DND-41 (cell line): ENCODE data around the gene TGM4.

ENCODE experiments used
- ATAC-seq: fragments of 200-7000 bp; cut with Tn5 transposase; 3 replicates; pipeline ENCODE4 v1.9.1; 2021; ENCODE audit warnings: low read depth; ENCODE audit not compliant: insufficient read depth
- DNase-seq: peaks from one replicate; pipeline ENCODE4 v3.0.0-alpha.2; 2020
- H2AFZ ChIP-seq: 2 replicates; pipeline ENCODE4 v1.6.0; 2012; ENCODE audit warnings: low read depth, low read length
- H3K27ac ChIP-seq: 2 replicates; pipeline ENCODE4 v1.5.1; 2012; ENCODE audit warnings: low read length, inconsistent platforms
- H3K27me3 ChIP-seq: fragments of 200-600 bp; sonication (generic); 2 replicates; pipeline ENCODE4 v1.6.0; 2012; ENCODE audit warnings: low read length, mild to moderate bottlenecking, inconsistent platforms; ENCODE audit not compliant: insufficient read depth, poor library complexity
- H3K36me3 ChIP-seq: 2 replicates; pipeline ENCODE4 v1.5.1; 2012; ENCODE audit warnings: low read length, inconsistent platforms; ENCODE audit not compliant: insufficient read depth
- H3K4me1 ChIP-seq: 2 replicates; pipeline ENCODE4 v1.5.1; 2012; ENCODE audit warnings: mild to moderate bottlenecking, low read length; ENCODE audit not compliant: insufficient read depth
- H3K4me2 ChIP-seq: 2 replicates; pipeline ENCODE4 v1.6.0; 2012; ENCODE audit warnings: mild to moderate bottlenecking, moderate library complexity, low read length, inconsistent platforms; ENCODE audit not compliant: insufficient read depth
- H3K4me3 ChIP-seq, 2 experiments: fragments of 200-600 bp in 1 of 2; shearing (Covaris generic) in 1 of 2; 2 replicates each; pipeline ENCODE4 v1.5.1; 2012 to 2016; ENCODE audit warnings: inconsistent platforms in 2 of 2, low read length in 2 of 2, mild to moderate bottlenecking in 2 of 2, low read depth in 1 of 2, moderate library complexity in 1 of 2
- H3K79me2 ChIP-seq: 2 replicates; pipeline ENCODE4 v1.6.0; 2012; ENCODE audit warnings: low read length, inconsistent platforms; ENCODE audit not compliant: insufficient read depth
- H3K9ac ChIP-seq: 2 replicates; pipeline ENCODE4 v1.6.0; 2012; ENCODE audit warnings: low read depth, mild to moderate bottlenecking, inconsistent platforms, low read length, moderate library complexity
- H3K9me3 ChIP-seq: 2 replicates; pipeline ENCODE4 v1.5.1; 2012; ENCODE audit warnings: low read length, moderate library complexity, mild to moderate bottlenecking, inconsistent platforms; ENCODE audit not compliant: insufficient read depth, severe bottlenecking
- H4K20me1 ChIP-seq: 2 replicates; pipeline ENCODE4 v1.6.0; 2012; ENCODE audit warnings: low read length; ENCODE audit not compliant: insufficient read depth
- EZH2 ChIP-seq: IDR thresholded peaks from 3 replicates; pipeline ENCODE4 v1.6.1; 2012; ENCODE audit warnings: borderline replicate concordance, low read depth, mild to moderate bottlenecking, moderate library complexity, low read length, inconsistent platforms; ENCODE audit not compliant: severe bottlenecking
- TF ChIP-seq, protein P1 (sequence below): IDR thresholded peaks from 2 replicates; pipeline ENCODE4 v1.5.1; 2012; ENCODE audit warnings: borderline replicate concordance, low read length, moderate library complexity, mild to moderate bottlenecking; ENCODE audit not compliant: poor library complexity, severe bottlenecking; ENCODE audit errors: extremely low read depth

TGM4 gene

DNA sequence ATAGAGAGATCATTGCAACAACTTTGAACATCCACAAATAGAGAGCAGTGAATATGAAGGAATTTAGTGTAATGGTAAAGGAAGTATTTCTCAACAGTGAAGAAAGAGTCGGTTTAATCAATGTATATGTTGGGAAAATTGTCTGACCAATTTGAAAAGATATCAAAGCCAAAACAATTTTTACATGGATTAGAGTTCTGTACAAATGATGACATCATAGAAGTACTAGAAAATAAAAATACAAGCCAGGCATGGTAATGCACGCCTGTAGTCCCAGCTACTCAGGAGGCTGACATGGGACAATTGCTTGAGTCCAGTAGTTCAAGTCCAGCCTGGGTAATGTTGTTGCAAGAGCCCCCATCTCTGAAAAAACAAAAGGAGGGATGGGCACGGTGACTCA lies 38.7 kb upstream of the TGM4 start:
- Histone ChIP-seq H3K27me3 (no peaks in the 10 kb centered on the region), H3K36me3 (peaks cover 98% of the 10 kb centered on the region), H3K4me1 (no peaks in the 10 kb centered on the region), H3K4me2 (no peak overlapping the region), H3K9ac (no peak overlapping the region), H3K79me2 (peaks cover 2% of the 10 kb centered on the region; the same call in 1 of the 2 replicates), H3K27ac (no peak overlapping the region), H2AFZ (no peak overlapping the region), H3K9me3 (peaks cover 5% of the 10 kb centered on the region), H3K4me3 (no peak overlapping the region), H4K20me1 (no peaks in the 10 kb centered on the region)
- TF ChIP-seq, protein P1, sequence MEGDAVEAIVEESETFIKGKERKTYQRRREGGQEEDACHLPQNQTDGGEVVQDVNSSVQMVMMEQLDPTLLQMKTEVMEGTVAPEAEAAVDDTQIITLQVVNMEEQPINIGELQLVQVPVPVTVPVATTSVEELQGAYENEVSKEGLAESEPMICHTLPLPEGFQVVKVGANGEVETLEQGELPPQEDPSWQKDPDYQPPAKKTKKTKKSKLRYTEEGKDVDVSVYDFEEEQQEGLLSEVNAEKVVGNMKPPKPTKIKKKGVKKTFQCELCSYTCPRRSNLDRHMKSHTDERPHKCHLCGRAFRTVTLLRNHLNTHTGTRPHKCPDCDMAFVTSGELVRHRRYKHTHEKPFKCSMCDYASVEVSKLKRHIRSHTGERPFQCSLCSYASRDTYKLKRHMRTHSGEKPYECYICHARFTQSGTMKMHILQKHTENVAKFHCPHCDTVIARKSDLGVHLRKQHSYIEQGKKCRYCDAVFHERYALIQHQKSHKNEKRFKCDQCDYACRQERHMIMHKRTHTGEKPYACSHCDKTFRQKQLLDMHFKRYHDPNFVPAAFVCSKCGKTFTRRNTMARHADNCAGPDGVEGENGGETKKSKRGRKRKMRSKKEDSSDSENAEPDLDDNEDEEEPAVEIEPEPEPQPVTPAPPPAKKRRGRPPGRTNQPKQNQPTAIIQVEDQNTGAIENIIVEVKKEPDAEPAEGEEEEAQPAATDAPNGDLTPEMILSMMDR: no peak
- no peak for TF ChIP-seq EZH2
- DNase-seq: no peak
- ATAC-seq: no peak

DNA sequence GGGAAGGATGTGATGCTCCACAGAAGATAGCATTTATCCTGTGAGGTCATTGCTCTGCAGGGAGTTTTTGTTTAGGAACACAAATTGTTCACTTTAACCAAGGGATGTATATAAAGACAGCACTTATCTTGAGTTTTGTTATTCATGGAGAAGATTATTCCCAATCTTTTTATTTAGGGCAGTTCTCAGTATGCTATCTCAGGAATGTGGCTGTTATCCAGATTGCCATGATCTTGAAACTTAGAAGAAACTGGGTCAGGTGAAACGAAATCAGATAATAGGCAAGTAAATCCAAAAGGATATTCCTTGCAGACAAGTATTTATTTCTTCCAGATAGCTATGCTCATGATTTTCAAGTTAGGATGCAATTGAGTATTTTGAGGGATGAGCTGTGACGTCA lies 32.0 kb upstream of the TGM4 start:
- Histone ChIP-seq H3K27me3 (no peaks in the 10 kb centered on the region), H2AFZ (no peak overlapping the region), H3K4me2 (no peak overlapping the region), H3K9me3 (no peaks in the 10 kb centered on the region), H4K20me1 (no peaks in the 10 kb centered on the region), H3K4me1 (no peaks in the 10 kb centered on the region), H3K9ac (no peak overlapping the region), H3K4me3 (no peak overlapping the region), H3K27ac (no peak overlapping the region), H3K36me3 (peaks cover 99% of the 10 kb centered on the region), H3K79me2 (no peaks in the 10 kb centered on the region)
- DNase-seq: no peak
- TF ChIP-seq, protein P1: no peak
- no peak for TF ChIP-seq EZH2
- no peak for ATAC-seq

DNA sequence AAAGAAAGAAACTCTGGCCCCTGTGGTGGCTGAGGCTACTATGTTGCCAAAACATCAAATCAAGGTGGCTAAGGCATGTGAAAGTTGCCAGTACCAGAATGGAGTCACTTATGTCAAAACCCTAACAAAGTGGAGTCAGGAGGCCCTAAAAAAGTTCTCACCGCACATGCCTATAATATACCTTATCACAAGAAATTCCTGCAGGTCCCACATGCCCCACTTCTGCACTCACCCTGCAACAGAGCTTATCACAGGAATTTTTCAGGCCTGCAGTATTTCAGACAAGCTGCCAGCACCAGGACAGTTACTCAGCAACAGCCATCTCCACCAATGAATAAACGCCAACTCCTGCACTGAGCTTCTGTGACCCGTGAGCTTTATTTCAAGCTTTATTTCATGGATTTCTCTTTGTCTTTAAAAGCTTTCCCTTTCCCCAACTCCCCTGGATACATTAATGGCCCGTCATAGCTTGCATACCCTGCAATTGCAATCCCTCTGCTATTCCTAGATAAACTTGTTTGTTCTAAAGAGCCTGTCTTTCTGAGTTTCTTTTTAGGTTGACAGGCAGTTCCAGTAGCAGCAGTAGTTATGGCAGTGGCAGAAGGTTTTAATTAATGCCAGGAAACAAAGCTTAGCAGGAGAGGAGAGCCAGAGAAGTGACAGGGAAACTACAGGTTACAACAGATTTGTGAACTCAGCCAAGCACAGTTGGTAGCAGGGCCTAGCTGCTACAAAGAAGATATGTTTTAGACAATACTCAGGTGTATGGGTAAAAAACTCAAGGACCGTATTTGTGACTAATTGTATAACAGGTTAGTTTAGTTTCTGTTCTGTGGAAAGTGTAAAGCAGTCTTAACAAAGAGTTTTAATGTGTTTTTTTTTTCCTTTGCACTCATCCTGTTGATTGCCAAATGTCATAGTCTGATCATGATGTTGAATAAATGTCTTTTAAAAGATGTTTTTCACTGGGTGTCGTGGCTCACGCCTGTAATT lies 28.6 kb upstream of the TGM4 start:
- Histone ChIP-seq H3K27me3 (no peaks in the 10 kb centered on the region), H3K9me3 (no peaks in the 10 kb centered on the region), H3K4me1 (no peaks in the 10 kb centered on the region), H3K79me2 (no peaks in the 10 kb centered on the region), H3K4me3 (no peak overlapping the region), H3K36me3 (peaks cover 95% of the 10 kb centered on the region), H3K27ac (no peak overlapping the region), H3K4me2 (no peak overlapping the region), H4K20me1 (no peaks in the 10 kb centered on the region), H2AFZ (no peak overlapping the region), H3K9ac (no peak overlapping the region)
- DNase-seq (no peak), ATAC-seq (no peak)
- no peak for TF ChIP-seq EZH2
- TF ChIP-seq, protein P1: no peak
